ENCODE data around the gene ANGPTL2.

GRCh38 chr9:127132921-127133647, 10.6 kb upstream of the ANGPTL2 start:
- no peak for TF ChIP-seq POLR2A (IDR thresholded peaks at IDR 0.05)
- TF ChIP-seq CTCF (IDR thresholded peaks at IDR 0.05) = peak in 1 of 6 experiments; percentile 5
- no peak for TF ChIP-seq EP300 (IDR thresholded peaks at IDR 0.05)
